ENCODE data around the gene TXNL4B.
"Not testable (repeated sequence)": the region's sequence is repeated elsewhere in the genome, so short reads cannot be mapped to it uniquely, and the experiment has no call there.

TXNL4B gene

DNA sequence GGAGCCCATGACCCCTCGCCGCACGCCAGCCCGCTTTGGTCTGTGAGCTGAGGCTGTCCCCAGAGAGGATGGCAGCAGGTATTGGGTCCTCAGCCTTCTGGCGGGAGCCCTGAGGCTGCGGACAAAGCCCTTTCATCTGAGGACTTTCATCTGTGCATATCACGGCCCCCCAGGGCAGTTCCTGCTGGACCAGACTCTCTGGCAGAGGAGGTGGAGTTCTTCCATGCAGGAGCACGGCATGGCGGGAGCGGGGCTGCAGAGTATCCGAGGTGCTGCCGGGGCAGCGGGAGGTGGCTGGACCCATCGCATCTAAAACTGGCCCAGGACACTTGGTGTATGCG is 19.0 kb upstream of the TXNL4B start:
- no peak for DNase-seq (ENCODE audit: low spot score)

DNA sequence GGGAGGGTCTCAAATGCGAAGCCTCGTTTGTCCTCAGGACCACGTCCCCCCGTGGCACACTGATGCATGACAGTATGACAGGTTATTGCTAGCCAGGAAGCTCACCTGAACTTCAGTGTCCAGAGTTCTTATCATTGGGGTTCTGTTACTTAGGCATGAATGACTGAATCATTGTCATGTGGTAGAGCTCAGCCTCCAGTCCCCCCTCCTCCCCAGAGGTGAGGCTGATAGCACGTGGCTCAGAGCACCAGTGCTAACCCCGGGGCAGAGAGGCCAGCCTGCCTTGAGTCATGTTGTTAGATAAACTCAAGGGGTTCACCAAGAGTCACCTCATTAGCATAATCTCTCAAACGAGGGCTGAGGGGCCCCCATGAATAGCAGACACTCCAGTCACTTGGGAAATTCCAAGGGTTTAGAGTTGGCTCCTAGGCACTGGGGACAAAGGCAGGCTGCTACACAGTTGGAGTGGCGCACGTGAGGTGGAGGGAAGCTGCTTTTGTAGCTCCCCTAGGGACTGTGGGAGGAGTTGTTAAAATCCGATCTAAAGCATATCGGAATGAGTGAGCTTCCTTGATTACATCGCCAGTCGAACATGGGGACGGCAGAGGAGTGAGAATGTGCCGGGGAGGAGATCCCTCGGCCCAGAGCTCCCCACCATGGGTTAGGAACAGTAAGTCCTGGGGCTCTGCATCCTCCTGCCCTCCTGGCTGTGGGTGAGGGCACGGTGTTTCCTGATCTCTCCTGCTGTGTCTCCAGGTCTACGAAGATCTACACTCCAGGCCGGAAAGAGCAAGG is 18.4 kb upstream of the TXNL4B start:
- DNase-seq (ENCODE audit: low spot score): no peak

DNA sequence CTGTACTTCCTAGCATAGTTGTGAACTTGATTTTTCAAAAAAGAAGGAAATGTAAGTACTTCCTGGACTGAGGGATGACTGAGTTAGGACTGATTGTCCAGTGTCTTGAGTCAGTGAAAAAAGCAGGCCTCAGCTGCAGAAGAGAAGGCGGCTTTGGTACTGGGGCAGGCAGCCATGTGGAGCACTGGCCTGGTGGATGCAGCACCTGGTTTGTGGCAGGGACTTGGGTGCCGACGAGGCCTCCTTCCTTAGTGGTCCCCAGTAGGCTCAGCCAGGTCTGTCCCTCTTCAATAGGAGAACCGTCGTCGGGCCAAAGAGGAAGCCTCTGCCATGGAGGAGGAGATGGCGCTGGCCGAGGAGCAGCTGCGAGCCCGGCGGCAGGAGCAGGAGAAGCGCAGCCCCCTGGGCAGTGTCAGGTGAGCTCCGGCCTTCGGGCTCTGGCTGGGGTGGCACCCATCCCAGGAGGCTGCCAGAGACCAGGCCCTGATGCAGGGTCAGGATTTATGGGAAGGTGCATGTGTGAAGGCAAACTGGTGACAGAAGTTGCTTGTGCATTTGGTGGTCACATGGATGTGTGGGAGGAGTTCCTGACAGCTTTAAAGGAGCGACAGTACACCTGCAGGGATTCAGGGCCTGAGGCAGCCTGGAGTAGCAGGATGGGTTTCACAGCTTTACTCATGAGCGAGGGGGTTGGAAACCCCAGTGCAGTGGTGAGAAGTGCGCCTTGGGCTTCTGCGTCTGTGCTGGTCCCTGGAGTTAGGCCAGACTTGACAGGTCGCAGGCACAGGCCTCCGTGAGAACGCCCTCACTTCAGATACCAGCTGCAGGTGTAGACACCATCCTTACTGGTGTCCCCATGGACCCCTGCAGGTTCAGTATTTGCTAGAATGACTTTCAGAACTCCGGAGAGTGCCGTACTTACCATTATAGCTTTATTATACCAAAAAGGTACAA is 17.5 kb upstream of the TXNL4B start:
- DNase-seq (ENCODE audit: low spot score): no peak

DNA sequence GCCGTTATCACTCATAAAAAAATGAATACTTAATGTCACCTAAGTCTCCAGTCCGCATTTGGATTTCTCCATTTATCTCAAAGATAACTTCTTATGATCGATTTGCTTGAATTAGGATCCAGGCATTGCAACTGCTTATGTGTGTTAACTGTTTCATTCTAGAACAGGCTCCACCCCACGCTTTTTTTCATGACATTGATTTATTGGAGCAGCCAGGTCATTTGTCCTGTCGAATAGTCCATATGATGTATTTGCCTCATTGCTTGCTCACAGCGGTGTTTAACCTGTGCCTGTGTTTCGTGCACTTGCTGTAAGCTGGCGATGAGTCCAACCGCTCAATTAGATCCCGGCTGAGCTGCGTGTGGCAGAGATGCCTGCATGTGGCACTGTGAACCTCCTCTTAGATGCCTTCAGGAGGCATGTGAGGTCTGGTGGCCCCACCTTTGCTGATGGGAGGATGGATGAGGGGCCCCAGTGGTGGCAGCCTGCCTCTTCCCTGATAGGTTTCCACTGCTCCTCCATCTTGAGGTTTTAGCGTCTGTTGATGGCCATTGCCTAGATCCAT is 16.6 kb upstream of the TXNL4B start:
- DNase-seq (ENCODE audit: low spot score): no peak

DNA sequence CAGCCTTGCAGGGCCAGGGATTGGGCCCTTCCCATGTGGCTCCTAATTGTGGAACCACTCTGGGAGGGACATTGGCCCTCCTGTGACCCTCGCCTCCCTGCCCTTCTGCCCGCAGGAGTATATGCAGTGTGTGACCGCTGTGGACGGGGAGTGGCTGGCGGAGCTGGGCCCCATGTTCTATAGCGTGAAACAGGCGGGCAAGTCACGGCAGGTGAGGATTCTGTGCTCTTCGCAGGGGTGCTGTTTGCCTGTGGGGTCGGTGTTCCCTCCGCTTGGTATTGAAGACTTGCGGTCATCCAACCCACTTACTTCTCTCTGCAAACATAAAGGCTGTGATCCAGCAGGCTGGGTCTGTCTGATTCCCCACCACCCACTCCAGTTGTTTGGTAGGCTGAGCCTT is 15.9 kb upstream of the TXNL4B start:
- no peak for DNase-seq (ENCODE audit: low spot score)

DNA sequence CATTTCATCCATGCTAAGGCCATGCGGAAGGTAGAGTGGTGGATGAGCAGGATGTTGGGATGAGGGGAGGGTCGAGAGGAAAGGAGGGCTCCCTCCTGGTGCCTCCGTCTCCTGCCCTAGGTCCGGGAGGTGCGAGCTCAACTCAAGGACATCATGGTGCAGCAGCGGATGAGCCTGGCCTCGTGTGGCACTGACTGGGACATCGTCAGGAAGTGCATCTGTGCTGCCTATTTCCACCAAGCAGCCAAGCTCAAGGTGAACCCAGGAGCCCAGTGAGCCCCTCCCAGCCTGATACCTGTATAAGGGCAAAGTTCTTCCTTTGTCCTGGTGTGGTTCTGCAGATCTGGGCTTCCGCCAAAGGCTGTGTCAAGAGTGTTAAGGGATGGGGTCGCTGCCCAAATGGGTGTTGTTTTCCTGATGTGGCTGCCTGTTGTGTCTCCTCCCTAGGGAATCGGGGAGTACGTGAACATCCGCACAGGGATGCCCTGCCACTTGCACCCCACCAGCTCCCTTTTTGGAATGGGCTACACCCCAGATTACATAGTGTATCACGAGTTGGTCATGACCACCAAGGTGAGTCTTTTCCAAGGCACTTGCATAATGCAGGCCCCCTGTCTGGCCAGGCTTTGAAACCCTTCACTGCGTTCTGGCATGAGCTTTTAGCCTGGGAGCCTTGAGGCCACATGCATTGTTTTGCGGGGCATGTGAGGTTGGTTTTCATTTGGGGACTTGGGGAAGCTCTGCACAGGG is 15.1 kb upstream of the TXNL4B start:
- no peak for DNase-seq (ENCODE audit: low spot score)

DNA sequence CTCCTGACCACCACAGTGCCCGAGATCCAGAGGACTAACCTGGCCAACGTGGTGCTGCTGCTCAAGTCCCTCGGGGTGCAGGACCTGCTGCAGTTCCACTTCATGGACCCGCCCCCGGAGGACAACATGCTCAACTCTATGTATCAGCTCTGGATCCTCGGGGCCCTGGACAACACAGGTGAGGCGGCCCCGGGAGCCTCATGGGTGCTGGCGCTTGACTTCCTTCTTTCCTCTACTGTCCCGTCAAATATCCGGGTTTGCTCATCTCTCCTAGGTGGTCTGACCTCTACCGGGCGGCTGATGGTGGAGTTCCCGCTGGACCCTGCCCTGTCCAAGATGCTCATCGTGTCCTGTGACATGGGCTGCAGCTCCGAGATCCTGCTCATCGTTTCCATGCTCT is 14.0 kb upstream of the TXNL4B start:
- no peak for DNase-seq (ENCODE audit: low spot score)

DNA sequence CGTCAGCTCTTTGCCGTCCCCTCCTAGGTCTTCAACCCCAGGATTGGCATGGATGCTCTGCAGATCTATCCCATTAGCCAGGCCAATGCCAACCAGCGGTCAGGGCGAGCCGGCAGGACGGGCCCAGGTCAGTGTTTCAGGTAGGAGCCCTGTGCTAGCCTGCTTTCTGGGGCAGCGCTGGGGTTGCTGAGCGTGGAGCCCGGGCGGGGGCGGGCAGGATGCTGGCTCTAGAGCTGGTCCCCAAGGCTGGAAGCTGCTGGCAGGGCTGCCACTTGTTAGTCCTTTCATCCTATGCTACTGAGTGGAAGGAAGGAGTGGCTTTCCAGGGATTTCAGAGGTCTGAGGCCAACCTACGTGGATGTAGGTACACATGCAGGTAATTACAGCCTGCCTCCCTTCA is 12.6 kb upstream of the TXNL4B start:
- no peak for DNase-seq (ENCODE audit: low spot score)

DNA sequence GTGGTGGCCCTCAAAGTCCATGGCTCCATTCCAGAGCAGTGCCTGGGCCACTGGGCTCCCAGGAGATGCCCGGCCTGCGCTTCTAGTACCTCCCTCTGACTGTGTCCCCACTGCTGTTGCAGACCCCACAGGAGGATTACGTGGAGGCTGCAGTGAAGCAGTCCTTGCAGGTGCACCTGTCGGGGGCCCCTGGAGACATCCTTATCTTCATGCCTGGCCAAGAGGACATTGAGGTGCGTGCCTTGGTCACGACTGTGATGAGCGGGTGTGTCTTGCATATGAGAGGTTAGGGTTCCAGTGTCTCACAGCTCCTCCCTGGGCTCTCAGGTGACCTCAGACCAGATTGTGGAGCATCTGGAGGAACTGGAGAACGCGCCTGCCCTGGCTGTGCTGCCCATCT is 11.5 kb upstream of the TXNL4B start:
- DNase-seq (ENCODE audit: low spot score): no peak

DNA sequence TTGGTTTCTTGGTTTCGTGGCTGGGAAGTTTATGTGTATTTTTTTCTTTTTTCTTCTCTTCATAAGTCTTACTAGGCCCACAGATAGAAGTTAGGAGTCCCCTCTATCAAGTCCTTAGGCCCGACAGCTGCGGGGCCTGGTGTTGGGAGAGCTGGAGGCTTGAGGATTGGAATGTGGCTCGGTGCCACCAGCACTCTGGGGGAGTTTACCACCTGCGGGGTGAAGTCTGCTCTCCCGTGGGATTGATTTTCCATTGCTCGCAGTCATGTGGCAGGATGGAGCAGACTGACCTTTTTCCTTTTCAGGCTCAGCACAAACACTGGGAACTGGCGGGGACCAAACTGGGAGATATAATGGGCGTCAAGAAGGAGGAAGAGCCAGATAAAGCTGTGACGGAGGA is 7.8 kb upstream of the TXNL4B start:
- no peak for DNase-seq (ENCODE audit: low spot score)

DNA sequence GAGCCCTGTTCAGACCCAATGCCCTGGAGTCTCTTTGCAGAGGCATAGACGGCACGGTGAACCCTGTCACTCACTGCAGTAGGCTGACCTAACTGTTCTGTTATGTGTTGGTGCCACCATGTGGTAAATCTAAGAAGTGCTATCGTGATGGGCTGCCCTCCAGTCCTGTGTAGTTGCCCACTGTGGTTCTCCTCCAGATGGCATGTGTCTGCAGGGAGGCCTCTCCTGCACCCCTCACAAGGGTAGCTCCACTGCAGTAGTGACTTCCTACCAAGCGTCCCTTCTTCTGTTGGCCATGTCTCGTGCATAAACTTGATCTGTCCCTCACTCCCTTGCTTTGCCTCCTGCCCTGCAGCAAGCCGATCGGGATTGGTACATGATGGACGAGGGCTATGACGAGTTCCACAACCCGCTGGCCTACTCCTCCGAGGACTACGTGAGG is 6.0 kb upstream of the TXNL4B start:
- DNase-seq (ENCODE audit: low spot score): peak; percentile 39

DNA sequence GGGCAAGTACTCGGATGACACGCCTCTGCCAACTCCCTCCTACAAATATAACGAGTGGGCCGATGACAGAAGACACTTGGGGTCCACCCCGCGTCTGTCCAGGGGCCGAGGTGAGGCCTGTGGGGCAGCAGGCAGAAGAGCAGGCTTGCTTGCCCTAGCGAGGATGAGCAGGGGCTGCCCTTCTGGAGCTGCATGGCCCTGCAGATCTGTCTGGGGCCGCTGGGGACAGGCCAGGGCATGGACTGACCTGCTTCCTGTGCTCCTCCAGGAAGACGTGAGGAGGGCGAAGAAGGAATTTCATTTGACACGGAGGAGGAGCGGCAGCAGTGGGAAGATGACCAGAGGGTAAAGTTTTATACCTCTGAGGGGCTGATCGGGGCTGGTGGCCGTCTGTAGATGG is 5.5 kb upstream of the TXNL4B start:
- DNase-seq (ENCODE audit: low spot score): no peak

DNA sequence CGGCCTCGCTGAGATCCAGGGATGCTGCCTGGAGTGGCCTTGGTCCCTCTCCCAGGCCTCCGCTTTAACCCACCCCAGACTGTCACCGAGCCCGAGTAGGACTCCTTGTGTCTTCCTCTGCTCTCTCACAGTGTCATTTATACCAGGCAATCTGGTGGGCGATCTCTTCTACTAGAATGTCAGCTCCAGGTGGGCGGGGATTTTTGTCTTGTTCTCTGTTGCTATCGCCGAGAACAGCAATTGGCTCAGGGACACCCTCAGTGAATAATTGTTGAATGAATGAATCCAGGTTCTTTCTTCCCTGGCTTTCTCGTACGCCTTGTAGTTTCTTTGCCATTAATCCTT is 818 bp upstream of the TXNL4B start:
- DNase-seq (ENCODE audit: low spot score): no peak

DNA sequence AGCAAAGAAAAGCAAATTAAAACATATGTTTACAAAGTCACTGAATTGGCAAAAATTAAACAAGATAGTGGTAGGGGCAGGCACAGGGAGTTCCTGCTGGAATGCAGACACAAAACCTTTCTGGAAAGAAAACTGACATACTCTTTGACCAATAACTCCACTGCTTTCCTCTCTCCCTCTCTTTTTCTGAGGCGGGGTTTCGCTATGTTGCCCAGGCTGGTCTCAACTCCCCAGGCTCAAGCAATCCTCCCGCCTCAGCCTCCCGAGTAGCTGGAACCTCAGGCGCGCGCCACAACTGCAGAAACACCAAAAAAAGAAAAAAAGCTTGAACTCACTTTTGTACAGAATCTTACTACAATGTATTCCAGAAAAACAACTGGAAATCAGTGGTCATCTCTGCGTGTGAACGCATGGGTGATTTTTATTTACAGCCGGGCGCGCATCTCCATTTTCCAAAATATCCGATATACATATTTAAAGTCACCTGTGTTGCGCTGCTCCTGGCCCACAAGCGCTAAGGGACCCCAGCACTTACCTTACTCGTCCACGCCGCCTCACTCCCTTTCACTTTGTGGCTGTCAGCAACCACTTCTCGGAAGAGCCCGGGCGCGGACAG is 480 bp downstream of the TXNL4B start:
- DNase-seq (ENCODE audit: low spot score): peak; percentile 27

DNA sequence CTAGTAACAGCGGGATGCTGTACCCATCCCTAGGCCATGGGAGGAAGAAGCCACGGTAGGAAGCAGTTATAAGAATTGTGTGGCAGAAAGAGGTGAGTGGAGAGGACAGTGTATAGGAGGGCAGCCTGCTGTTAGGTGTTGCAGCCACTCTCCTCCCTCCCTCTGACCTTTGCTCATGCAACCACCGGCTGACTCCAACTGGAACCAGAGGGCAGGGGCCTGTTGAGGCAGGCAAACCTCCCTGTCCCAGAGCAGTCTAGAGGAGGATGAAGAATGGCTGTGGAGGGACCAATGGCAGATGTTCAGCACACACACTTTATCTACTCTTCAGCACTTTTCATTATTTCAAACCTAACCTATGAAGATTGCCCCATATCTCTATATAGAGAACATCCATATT is 2.2 kb downstream of the TXNL4B start:
- no peak for DNase-seq (ENCODE audit: low spot score)

DNA sequence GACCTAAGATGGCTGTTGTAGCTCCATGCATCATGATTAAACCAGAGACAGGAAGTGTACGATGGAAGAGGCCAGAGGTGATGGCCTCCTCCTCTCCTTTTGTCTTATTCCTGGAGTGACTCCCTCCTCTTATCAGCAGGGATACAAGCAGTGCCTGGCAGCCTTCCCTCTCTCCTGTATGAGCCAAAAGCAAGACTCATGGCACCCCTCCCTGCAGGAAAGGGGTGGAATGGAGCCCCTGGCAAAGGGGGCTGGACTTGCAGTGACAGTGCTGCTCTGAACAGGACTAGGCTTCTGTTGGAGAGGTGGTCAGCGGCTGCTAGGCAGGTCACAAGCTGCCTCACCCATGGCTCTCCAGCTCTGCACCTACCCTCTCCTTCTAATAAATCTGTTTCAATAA is 8.4 kb downstream of the TXNL4B start:
- no peak for DNase-seq (ENCODE audit: low spot score)

DNA sequence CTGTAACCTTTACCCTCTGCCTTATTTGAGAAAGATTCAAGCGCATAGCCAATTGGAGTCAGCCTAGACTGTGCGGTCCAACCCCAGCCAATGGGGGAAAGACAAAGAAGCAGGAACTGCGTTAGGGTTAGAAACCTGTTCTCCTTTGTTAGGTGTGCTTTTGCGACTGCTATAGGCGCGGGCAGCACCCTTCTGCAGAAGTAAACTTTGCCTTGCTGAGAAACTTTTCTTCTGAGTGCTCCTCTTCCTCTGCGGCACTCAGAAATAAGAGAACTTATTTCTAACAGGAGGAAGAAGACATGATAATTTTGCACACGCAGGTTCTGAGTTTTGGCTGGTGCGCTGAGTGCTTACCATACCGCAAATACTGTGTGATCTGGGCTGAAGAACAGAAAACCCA is 9.0 kb downstream of the TXNL4B start:
- no peak for DNase-seq (ENCODE audit: low spot score)

DNA sequence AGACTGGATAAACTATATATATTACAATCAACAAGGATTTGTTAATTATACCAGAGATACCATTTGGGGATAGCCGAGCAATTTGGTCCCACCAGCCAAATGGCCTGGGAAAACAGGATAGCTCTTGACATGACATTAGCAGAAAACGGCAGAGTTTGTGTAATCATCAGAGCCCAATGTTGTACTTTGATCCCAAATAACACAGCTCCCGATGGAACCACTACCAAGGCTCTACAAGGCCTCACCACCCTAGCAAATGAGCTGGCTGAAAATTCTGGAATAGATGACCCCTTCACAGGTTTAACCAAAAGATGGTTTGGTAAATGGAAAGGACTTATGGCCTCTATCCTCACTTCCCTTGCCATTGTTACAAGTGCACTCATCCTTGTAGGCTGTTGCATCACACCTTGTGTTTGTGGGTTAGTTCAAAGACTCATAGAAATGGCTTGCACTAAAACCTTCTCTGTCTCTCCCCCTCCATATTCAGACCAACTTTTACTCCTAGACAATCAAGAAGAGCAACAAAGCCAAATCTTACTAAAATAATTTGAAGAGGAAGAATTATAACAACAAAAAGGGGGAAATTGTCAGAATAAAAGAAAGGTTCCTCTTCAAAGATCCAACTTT is 9.5 kb downstream of the TXNL4B start:
- no peak for DNase-seq (ENCODE audit: low spot score)

DNA sequence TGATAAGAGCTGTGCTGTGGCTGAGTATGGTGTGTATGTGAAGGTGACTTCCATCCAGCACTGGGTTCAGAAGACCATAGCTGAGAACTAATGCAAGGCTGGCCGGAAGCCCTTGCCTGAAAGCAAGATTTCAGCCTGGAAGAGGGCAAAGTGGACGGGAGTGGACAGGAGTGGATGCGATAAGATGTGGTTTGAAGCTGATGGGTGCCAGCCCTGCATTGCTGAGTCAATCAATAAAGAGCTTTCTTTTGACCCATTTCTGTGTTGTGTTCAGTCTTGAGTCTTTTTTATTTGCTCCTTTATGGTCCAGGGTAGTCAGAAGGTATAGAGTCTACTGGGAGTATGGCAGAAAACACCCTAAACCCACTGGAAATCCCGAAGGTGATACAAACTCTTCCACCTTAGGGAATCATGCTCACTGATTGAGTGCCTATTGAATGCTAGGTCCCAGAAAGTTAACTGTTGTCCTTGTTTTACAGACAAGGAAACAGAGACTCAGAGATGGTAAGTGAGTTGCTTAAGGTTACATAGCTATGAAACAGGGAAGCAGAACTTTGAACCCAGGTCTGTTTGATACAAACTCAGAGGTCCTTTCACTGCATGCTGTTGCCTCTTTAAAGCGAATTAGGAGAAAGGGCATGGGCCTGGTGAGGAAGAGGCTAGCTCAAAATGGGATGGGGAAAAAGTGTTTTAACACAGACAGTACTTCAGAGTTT is 16.3 kb downstream of the TXNL4B start:
- DNase-seq (ENCODE audit: low spot score): not testable (repeated sequence)

DNA sequence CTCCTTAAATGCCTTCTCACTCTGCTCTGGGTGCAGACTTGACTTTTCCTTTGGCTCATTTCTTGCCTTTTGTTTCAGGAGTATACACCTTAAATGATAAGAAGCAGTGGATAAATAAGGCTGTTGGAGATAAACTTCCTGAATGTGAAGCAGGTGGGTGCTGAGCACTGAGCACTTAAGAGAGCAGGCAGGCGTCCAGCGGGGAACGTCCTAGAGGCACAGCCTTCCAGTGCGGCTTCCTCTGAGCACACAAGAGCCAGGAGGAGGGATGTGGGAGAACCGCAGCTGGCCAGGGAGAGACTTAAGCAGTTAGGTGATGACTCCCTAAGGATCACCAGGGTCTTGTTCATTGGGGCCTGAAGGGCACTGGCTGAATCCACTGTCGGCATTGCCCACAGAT is 18.4 kb downstream of the TXNL4B start:
- not testable (repeated sequence) for DNase-seq (ENCODE audit: low spot score)

All from cerebellar cortex (tissue), 1 donor.